ENCODE measurements around the gene ARL10.

The ARL10 gene

DNA sequence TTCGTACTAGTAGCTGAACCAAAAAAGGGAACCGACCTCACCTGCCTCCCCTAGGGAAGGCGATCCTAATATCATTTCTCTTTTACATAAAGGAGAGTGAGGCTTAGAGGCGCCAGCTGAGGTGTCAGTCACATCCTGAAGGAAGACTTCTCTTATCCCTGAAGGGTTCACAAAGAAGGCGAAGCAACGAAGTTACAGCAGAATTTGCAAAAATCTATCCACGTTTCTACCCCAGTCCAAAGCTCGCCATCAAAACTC lies 3.1 kb upstream of the ARL10 start:
- no peak for DNase-seq

DNA sequence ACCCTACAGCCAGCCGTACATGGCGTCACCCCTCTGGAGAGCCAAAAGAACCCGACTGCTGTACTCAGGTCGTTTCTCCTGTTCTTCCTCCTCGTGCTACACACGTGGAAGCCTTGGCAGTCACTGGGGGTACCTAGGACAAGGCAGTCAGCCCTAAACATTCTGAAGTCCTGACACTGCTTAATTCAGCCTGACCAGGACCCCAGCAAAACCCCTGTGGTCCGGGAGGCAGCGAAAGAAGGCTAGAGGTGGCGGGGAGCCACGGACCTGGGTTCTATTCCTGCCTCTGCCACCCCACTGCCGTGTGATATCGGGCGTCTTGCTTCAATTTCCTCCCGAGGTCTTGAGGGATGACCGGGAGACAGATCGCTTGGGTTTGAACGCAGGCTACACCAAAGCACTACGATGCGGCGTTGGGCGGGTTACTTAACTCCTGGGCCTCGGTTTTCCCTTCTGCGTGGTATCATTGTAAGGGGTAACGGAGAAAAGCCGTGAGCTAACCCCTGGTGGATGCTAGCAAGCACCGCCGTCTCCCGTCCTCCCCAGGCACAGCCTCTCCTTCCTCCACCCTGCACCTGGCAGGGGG lies 429 bp upstream of the ARL10 start:
- DNase-seq = no peak

DNA sequence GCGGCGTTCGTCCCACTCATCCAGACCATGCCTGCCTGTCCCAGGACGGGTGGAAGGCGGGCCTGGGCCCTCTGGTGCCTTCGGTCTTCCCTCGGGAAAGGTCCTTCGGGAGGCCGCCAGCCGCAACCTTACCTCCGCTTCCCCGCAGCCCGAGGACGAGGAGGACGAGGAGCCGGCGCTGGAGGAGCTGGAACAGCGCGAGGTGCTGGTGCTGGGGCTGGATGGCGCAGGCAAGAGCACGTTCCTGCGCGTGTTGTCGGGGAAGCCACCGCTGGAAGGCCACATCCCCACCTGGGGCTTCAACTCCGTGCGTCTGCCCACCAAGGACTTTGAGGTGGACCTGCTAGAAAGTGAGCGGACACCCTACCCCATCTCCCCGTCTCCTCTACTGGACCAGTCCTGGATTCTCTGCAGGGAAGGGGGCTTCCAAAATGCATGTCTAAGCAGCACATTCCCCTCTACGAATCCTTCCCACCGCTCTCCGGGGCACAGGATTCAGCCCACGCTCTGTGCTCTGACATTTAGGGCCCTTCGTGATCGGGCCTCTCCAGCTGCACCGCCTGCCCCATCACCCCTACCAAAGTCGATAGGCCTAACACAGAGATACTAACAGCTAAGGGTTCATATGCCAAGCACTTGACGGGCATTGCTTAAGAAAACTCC lies 1.1 kb downstream of the ARL10 start:
- DNase-seq = no peak

- DNase-seq = no peak
Measured at GRCh38 chr5:176368726-176369125, 3.4 kb downstream of the ARL10 start.

DNA sequence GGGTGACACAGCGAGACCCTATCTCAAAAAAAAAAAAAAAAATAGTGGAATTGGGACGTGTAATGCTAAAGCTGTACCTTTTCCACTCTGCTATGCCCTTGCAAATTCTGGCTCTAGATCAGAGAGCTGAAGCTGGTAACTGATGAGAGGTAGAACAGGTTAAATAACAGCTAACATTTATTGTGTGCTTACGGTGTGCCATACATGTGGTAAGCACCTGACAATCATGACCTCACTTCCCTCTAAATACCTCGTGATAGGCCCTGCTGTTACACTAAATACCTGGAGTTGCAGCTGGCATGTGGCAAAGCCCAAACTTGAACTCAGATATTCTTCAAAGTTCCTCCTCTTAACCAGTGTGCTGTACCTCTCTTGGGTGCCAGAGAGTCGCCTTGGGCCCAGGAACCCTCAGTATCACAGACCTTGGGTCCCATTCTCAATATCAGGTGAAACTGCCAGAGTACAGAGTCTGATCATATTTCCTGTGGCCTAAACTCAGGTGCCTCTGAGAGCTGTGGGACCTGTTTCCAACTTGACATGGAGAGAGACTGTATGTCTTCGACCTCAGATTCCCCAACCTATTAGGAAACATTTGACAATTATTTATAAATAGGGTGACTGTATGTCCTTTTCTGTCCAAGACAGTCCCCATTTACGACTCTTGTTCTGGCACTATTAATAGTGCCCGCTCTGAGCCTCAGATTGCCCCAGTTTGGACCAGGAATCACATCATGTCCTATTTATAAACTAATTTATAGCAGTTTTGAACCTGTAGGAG lies 4.8 kb downstream of the ARL10 start:
- no peak for DNase-seq

DNA sequence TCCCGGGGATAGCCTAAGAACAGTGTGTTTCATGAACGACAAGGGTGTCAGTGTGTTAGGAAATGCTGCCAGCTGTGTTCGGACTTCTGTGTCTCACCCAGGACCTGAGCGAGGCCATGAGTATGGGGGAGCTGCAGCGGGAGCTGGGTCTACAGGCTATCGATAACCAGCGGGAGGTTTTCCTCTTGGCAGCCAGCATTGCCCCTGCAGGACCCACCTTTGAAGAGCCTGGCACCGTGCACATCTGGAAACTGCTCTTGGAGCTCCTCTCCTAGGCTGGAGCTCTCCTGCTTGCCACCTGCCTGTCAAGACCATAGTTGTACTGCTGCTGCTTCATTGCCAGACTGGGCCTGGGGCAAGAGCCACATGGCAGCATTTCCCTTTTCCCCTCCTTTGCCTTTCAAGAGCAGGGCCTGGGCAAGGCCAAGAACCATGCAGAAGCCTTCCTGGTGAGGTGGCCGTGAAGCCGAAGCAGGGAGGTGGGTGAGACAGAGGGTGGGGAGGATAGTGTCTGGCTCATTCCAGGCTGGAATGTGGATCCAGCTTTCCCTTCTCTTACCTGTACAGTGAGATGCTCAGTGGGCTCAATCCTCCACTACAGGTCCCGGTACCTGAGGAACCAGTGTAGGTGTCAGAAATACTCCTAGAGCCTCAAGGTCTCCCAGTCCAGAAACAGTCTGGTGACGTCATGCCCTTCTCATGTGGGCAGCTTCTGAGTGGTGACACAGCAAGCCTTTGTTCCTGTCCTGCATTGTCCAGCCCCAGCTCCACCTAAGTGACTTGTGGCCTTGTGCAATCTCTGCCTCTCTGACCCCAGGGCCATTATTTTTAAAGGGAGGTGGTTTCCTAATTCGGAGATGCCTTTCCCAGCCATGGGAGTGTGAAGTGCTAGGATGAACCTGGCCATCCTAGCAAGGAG lies 6.6 kb downstream of the ARL10 start:
- DNase-seq = no peak

- no peak for DNase-seq
Measured at GRCh38 chr5:176373100-176373818, 8.0 kb downstream of the ARL10 start.

GRCh38 chr5:176379881-176380280 lies 14.6 kb downstream of the ARL10 start:
- DNase-seq = no peak

- DNase-seq = no peak
Measured at GRCh38 chr5:176381423-176381822, 16.1 kb downstream of the ARL10 start.

DNA sequence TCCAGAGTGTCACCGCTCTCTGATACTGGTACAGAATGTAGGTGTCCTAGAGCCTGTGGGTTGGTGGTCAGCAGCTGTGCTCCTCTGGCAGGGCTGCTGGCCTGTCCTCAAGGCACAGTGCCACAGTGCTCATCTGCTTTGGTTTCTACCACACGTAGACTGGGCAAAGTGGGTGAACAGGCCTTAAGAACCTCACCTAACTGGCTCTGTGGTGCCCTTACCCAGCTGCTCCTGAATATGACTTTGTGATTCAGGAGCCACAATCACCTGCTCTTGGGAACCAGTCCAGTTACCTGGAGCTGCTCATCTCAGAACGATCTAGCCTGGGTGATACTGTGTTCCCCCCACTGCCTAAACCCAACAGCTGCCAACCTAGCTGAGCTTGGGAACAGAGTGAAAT lies 16.7 kb downstream of the ARL10 start:
- DNase-seq = no peak

GRCh38 chr5:176382721-176383120 lies 17.4 kb downstream of the ARL10 start:
- DNase-seq = no peak

DNA sequence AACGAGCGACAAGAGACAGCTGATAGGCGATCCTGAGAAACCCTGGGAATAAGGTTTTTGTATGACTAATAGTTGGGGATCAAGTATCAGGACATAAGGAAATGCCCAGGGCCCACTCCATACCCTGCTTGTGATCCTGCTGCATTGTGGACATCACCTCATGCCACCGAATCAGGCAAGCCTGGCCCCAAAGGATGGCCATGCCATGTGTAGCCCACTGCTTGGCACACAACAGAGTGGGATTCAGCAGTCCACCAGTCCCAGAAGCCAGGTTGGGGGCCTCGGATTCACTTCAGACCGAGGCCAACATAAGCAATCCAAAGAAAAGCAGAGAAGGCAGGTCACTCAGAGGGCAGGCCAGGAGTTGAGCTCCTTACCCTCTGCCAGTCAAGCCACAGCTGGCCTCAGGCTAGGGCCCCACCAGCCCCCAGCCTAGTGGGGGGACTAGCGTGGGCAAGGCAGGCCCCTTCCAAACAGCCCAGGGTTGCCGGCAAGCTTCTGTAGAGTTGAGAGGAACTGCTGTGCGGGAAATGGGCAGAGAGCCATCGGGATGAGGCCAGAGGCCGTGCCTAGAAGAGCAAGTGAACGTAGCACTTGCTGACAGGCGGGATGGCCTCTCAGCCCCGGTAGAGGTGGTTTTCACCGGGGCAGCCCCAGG lies 18.1 kb downstream of the ARL10 start:
- DNase-seq = no peak

GRCh38 chr5:176383961-176384360 lies 18.7 kb downstream of the ARL10 start:
- DNase-seq = no peak

DNA sequence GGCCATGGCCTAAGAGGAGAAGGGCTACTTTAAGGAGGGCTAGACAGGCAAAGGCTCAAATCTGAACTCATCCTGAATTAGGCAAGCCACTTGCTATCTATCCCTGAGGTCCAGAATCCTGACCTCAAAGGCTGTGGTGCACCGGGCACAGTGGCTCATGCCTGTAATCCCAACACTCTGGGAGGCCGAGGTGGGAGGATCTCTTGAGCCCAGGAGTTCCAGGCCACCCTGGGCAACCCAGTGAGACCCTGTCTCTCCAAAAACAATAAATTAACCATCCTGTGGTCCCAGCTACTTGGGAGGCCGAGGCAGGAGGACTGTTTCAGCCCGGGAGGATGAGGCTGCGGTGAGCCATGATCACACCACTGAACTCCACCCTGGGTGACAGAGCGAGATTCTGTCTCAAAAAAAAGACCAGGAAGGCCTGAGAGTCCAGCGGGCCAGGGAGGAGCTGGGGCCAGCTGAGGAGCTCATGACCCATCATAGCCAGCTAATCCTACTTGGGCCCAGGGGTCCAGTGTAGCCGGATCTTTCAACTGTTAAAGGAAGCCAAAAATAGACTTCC lies 19.2 kb downstream of the ARL10 start:
- no peak for DNase-seq

GRCh38 chr5:176384991-176385390 lies 19.7 kb downstream of the ARL10 start:
- no peak for DNase-seq

DNA sequence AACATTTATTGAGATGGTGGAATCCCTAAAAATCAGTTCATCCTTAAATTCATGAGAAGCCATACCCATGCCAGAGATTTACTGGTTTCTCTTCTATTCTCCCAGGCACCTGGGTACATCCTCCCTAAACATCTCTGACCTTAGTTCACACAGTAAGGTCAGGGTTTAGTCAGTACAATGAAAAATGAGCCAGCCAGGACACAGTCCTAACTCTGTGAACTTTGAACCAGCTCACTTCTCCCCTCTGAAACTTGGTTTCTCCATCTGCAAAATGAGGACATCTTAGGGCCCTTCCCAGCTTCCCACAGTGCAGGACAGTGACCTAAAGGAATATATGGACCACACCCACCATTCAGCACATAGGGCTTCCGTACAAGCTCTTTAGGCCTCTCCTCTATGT lies 21.2 kb downstream of the ARL10 start:
- DNase-seq = no peak

- DNase-seq = no peak
Measured at GRCh38 chr5:176387384-176387925, 22.2 kb downstream of the ARL10 start.

DNA sequence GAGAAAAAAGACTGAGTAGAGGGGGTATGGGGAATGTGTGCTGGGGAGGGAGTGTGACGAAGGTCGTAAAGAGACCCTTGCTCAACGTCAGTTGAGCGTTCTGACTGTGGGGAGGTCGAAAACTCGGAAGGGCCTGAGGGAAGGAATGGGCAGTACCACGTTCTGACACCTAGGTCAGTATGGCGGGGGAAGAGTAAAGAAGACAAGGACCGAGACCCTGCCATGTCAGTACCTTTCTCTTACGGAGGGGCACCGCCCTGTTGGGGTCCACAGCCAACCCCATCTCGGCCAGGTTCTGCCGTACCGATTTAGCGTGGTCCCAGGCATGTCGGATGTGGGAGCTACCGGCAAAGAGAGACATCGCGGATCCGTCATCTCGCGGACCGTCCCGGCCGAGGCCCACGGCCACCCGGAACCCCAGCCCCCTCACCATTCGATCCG lies 22.7 kb downstream of the ARL10 start:
- no peak for DNase-seq

GRCh38 chr5:176388444-176389134 lies 23.3 kb downstream of the ARL10 start, which contains the start of the genes HIGD2A and NOP16:
TSS of gene HIGD2A (plus strand) at chr5:176388751. CDS start at chr5:176388820, 69 bp downstream.
TSS of gene NOP16 (minus strand) at chr5:176388598. CDS start at chr5:176388539, 59 bp downstream.
- peak; percentile 97 for DNase-seq

All from activated effector memory CD4-positive, alpha-beta T cell treated with Interleukin-2 at 50 U/mL for 16 hours (primary cell).